ENCODE data around the gene RUSF1. TPM values are rescaled to one million over a fixed set of nuclear protein-coding genes. Genes with fewer than 3 reads are reported as not detected.
"Not testable (repeated sequence)": the region's sequence is repeated elsewhere in the genome, so short reads cannot be mapped to it uniquely, and the experiment has no call there.

RUSF1 gene
- total RNA-seq, 1 experiment from 2014 or later, result 96.0 TPM

DNA sequence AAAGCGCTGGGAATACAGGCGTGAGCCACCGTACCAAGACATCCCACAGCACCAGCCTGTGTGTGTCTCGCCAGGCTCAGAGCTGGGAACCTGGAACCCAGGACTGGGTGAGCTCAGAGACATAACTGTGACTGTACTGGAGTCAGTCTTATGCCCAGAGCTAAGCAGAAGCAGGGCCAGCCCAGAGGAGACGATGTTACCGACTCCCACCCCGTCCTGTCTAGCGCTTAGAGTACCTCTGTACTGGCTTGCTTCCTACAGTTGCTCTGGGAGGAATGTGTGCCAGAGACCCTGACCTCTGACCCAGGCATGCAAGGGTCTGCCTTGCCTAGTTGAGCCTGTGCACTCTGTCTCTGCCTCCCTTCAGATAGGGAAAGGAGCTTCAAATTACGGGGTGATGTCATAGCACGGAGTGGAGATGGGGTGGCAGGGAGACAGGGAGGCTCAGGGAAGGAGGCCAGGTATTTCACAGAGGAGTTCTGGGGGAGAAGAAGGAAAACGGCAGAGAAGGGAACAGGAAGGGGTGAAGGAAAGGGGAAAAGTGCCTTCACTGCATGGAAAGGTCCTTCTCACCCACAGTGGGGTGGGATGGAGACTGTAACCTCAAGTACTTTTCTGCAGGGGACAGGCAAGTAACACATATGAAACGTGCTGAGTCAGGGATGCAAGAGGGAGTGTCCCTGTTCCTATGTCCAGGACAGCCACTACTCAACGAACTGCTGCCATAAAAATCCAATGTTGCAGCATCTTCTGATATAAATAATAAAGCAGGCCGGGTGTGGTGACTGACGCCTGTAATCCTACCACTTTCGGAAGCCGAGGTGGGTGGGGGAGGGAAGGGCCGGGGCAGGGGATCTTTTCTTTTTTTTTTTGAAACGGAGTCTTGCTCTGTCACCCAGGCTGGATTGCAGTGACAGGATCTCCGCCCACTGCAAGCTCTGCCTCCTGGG lies 54.7 kb downstream of the RUSF1 start:
- Mint-ChIP-seq H3K4me3 (ENCODE audit: low read depth, unreplicated experiment) (peak overlapping the region; percentile 19), H3K27me3 (ENCODE audit: unreplicated experiment) (no peaks in the 10 kb centered on the region), H3K36me3 (ENCODE audit: insufficient read depth, unreplicated experiment) (peaks cover 46% of the 10 kb centered on the region), H3K27ac (ENCODE audit: unreplicated experiment) (peak overlapping the region; percentile 64), H3K9me3 (ENCODE audit: low read depth, unreplicated experiment) (no peaks in the 10 kb centered on the region), H3K4me1 (ENCODE audit: low read depth, unreplicated experiment) (peaks cover 21% of the 10 kb centered on the region)
- intact Hi-C loops (cut with micrococcal nuclease; ENCODE audit: unreplicated experiment), result loop anchor here (5.0 to 10.0 kb wide), 3 partner anchors 34 to 414 kb away; no protein-coding TSS in a partner anchor
- TF ChIP-seq CTCF (IDR thresholded peaks at IDR 0.05; ENCODE audit: unreplicated experiment), result no peak
- CTCF ChIA-PET, result interaction anchor here (0.6 kb wide), 2 partner anchors 34 to 468 kb away, joined by 3 to 6 read pairs; partner anchors contain the start of gene HSD3B7
- no TSS peak for BruUV-seq (replicated peaks)
- no peak for DNase-seq

- Mint-ChIP-seq H3K9me3 (ENCODE audit: low read depth, unreplicated experiment) (no peaks in the 10 kb centered on the region), H3K36me3 (ENCODE audit: insufficient read depth, unreplicated experiment) (peaks cover 37% of the 10 kb centered on the region), H3K27me3 (ENCODE audit: unreplicated experiment) (no peaks in the 10 kb centered on the region), H3K27ac (ENCODE audit: unreplicated experiment) (no peak overlapping the region), H3K4me1 (ENCODE audit: low read depth, unreplicated experiment) (peaks cover 21% of the 10 kb centered on the region), H3K4me3 (ENCODE audit: low read depth, unreplicated experiment) (no peak overlapping the region)
- no peak for DNase-seq
- intact Hi-C loops (cut with micrococcal nuclease; ENCODE audit: unreplicated experiment), result loop anchor here (5.0 to 10.0 kb wide), 3 partner anchors 35 to 415 kb away; no protein-coding TSS in a partner anchor
- TF ChIP-seq CTCF (IDR thresholded peaks at IDR 0.05; ENCODE audit: unreplicated experiment), result no peak
- CTCF ChIA-PET, result interaction anchor here (0.6 to 1.7 kb wide), 3 partner anchors 10 to 468 kb away, joined by 3 to 5 read pairs (median 3); partner anchors contain the start of genes HSD3B7 and ZNF843
- BruUV-seq (replicated peaks), result no TSS peak
Measured at GRCh38 chr16:31452631-31453106, 55.5 kb downstream of the RUSF1 start.

DNA sequence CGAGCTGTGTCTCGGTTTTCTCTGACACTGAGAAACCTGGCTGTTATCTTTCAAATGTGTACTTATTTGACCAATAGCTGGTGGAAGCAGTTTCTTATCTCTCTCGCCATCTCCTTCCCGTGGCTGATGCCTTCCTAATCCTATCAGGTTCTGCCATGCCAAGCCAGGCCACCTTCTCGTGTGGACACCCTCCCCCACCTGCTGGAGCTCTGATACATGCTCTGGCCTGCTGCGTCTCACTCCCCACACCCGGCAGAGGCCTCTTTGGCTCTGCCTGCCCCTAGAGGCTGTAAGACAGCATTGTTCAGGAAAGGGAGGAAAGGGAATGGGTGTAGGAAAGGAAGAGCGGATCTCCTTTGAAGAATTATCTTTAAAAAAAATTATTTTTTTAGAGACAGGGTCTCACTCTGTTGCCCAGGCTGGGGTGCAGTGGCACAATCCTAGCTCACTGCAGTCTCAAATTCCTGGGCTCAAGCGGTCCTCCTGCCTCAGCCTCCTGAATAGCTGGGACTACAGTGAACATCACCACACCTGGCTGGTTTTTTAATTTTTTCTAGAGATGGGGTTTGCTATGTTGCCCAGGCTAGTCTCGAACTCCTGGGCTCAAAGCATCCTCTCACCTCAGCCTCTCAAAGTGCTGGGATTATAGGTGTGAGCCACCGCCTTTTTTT lies 56.4 kb downstream of the RUSF1 start:
- no TSS peak for BruUV-seq (replicated peaks)
- CTCF ChIA-PET, result interaction anchor here (0.6 to 1.7 kb wide), 8 partner anchors 9 to 467 kb away, joined by 3 to 11 read pairs (median 4); partner anchors contain the start of genes HSD3B7, KAT8, ZNF267 and ZNF843
- Mint-ChIP-seq H3K4me1 (ENCODE audit: low read depth, unreplicated experiment) (peaks cover 21% of the 10 kb centered on the region), H3K27ac (ENCODE audit: unreplicated experiment) (peak overlapping the region; percentile 10), H3K36me3 (ENCODE audit: insufficient read depth, unreplicated experiment) (peaks cover 35% of the 10 kb centered on the region), H3K4me3 (ENCODE audit: low read depth, unreplicated experiment) (no peak overlapping the region), H3K27me3 (ENCODE audit: unreplicated experiment) (no peaks in the 10 kb centered on the region), H3K9me3 (ENCODE audit: low read depth, unreplicated experiment) (no peaks in the 10 kb centered on the region)
- intact Hi-C loops (cut with micrococcal nuclease; ENCODE audit: unreplicated experiment), result loop anchor here (5.0 to 10.0 kb wide), 3 partner anchors 35 to 415 kb away; no protein-coding TSS in a partner anchor
- peak; percentile 83 for DNase-seq
- TF ChIP-seq CTCF (IDR thresholded peaks at IDR 0.05; ENCODE audit: unreplicated experiment), result peak; percentile 81

- no TSS peak for BruUV-seq (replicated peaks)
- Mint-ChIP-seq H3K36me3 (ENCODE audit: insufficient read depth, unreplicated experiment) (peaks cover 35% of the 10 kb centered on the region), H3K4me1 (ENCODE audit: low read depth, unreplicated experiment) (peaks cover 21% of the 10 kb centered on the region), H3K9me3 (ENCODE audit: low read depth, unreplicated experiment) (no peaks in the 10 kb centered on the region), H3K4me3 (ENCODE audit: low read depth, unreplicated experiment) (no peak overlapping the region), H3K27me3 (ENCODE audit: unreplicated experiment) (no peaks in the 10 kb centered on the region), H3K27ac (ENCODE audit: unreplicated experiment) (peak overlapping the region; percentile 11)
- intact Hi-C loops (cut with micrococcal nuclease; ENCODE audit: unreplicated experiment), result loop anchor here (5.0 to 10.0 kb wide), 3 partner anchors 36 to 416 kb away; no protein-coding TSS in a partner anchor
- TF ChIP-seq CTCF (IDR thresholded peaks at IDR 0.05; ENCODE audit: unreplicated experiment), result no peak
- CTCF ChIA-PET, result interaction anchor here (0.6 to 1.7 kb wide), 9 partner anchors 8 to 466 kb away, joined by 3 to 11 read pairs (median 3); partner anchors contain the start of genes HSD3B7, KAT8, ZNF267 and ZNF843
- DNase-seq, result no peak
Measured at GRCh38 chr16:31451201-31451600, 57.0 kb downstream of the RUSF1 start.

GRCh38 chr16:31445931-31446330 lies 62.3 kb downstream of the RUSF1 start:
- intact Hi-C loops (cut with micrococcal nuclease; ENCODE audit: unreplicated experiment); H3K4me3 Mint-ChIP-seq (ENCODE audit: low read depth, unreplicated experiment); H3K9me3 Mint-ChIP-seq (ENCODE audit: low read depth, unreplicated experiment); H3K27me3 Mint-ChIP-seq (ENCODE audit: unreplicated experiment); BruUV-seq (replicated peaks); H3K27ac Mint-ChIP-seq (ENCODE audit: unreplicated experiment); H3K4me1 Mint-ChIP-seq (ENCODE audit: low read depth, unreplicated experiment); DNase-seq: not testable (repeated sequence)
- peaks cover 17% of the 10 kb centered on the region for H3K36me3 Mint-ChIP-seq (ENCODE audit: insufficient read depth, unreplicated experiment)
- CTCF ChIA-PET, result interaction anchor here (0.7 to 1.0 kb wide), 2 partner anchors 12 to 493 kb away, joined by 3 to 6 read pairs; no protein-coding TSS in a partner anchor
